ENCODE data around the gene AZU1.

Gene AZU1

DNA sequence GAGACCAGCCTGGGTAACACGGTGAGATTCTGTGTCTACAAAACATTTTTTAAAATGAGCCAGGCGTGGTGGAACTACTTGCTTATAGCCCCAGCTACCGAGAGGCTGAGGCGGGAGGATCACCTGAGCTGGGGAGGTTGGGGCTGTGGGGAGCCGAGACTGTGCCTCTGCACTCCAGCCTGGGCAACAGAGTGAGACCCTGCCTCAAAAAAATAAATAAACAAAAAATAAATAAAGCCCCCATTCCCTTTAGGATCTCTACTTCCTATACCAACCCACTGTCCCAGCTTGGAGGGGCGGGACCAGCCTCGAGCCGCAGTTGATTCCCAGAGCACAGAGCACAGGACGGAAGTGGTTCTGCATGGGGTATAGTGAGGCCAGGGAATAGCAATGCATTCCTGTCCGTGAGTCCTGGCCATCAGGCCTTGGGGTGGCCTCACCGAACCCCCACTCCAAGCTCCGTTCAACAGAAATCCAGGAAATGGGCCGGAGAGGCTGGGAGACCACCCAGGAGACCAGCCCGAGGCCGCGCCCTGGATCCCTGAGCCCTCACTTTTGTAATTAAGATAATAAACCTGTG lies 35.2 kb upstream of the AZU1 start:
- Mint-ChIP-seq H3K9me3 (no peaks in the 10 kb centered on the region), H3K27ac (no peak overlapping the region), H3K4me3 (no peak overlapping the region), H3K4me1 (peaks cover 2% of the 10 kb centered on the region), H3K27me3 (peaks cover 3% of the 10 kb centered on the region), H3K36me3 (no peaks in the 10 kb centered on the region)
- DNase-seq (ENCODE audit: low spot score in 2 of 2) (no peak), ATAC-seq (ENCODE audit: low read depth) (no peak)

DNA sequence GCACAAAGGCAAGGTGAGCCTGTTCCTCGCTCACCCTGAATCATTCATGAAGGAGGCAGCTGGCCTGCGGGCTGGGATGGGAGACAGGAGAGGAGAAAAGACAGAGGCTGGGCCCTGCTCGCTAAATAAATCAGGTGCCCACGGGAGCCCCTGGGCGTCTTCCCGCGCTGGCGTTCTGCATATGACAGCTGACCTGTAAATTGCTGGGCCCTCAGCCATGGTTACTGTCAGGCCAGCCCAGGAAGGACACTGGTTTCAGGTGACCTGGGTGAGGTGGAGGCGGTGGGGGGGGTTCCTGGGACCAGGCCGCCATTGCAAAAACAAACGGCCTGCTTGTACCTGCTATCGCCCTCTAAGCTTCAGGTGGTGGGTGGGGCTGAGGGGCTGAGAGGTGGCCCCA lies 33.8 kb upstream of the AZU1 start:
- H3K27ac Mint-ChIP-seq, result no peak overlapping the region
- peaks cover 3% of the 10 kb centered on the region for H3K27me3 Mint-ChIP-seq
- H3K4me1 Mint-ChIP-seq, result peaks cover 2% of the 10 kb centered on the region

DNA sequence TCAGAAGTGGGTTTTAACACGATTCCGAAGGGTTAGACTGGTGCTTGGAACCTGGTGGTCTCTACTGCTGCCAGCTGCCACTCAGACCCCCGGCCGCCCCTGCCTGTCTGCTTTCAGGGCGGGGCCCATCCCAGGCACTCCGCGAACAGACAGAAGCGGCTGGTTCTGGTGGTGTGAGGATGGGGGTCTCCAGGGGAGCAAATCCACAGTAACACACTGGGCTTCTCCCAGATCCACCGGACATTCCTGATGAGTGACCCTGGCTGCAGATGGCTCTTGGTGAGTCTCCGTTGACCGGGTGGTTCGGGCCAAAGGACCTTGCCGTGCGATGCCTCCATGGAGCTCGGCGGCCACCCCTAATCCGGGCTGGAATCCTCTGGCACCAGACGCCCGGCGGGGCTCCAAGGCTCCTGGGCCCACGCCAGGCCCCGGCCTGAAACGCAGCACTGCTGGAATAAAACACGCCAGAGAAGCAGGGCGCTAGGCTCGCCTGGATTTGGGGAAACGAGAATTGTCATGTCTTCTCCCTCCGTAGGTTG lies 32.5 kb upstream of the AZU1 start:
- no peak for DNase-seq (ENCODE audit: low spot score in 2 of 2)
- Mint-ChIP-seq H3K4me3 (no peak overlapping the region), H3K27ac (no peak overlapping the region), H3K27me3 (no peaks in the 10 kb centered on the region), H3K4me1 (peaks cover 12% of the 10 kb centered on the region), H3K36me3 (peaks cover 6% of the 10 kb centered on the region), H3K9me3 (no peaks in the 10 kb centered on the region)
- ATAC-seq (ENCODE audit: low read depth), result no peak

More for the DNA sequence above, 33.8 kb upstream of the AZU1 start:
- no peak for DNase-seq (ENCODE audit: low spot score in 2 of 2)
- H3K4me3 Mint-ChIP-seq, result no peak overlapping the region
- H3K9me3 Mint-ChIP-seq, result no peaks in the 10 kb centered on the region
- ATAC-seq (ENCODE audit: low read depth), result no peak
- H3K36me3 Mint-ChIP-seq, result peaks cover 2% of the 10 kb centered on the region

DNA sequence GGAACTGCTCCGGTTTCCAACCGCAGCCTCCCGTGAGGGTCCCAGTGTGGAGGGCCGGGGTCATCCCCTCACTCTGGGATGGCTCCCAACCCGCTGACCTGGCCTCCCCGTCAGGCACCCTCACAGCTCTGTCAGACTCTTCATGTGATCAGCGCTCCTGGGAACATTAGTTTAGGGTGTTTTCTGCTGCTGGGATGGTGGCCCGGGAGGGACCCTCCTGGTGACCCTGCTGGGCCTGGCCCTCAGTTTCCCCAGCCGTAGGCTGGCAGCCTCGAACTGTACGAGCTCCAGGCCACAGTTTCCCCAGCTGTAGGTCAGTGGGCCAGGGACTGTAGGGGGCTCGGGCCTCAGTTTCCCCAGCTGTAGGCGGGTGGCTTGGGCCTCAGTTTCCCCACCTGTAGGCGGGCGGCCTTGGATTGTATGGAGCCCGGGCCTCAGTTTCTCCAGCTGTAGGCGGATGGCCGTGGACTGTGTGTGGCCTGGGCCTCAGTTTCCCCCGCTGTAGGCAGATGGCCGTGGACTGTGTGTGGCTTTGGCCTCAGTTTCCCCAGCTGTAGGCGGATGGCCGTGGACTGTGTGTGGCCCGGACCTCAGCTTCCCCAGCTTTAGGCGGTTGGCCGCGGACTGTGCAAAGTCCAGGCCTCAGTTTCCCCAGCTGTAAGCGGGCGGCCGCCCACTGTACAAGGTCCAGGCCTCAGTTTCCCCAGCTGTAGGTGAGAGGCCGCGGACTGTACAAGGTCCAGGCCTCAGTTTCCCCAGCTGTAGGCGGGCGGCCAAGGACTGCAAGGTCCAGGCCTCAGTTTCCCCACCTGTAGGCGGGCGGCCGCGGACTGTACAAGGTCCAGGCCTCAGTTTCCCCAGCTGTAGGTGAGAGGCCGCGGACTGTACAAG lies 31.7 kb upstream of the AZU1 start:
- Mint-ChIP-seq H3K4me1 (peaks cover 17% of the 10 kb centered on the region), H3K27ac (no peak overlapping the region), H3K9me3 (no peaks in the 10 kb centered on the region), H3K27me3 (no peaks in the 10 kb centered on the region), H3K4me3 (peak overlapping the region; percentile 41), H3K36me3 (peaks cover 7% of the 10 kb centered on the region)
- DNase-seq (ENCODE audit: low spot score in 2 of 2), result no peak
- no peak for ATAC-seq (ENCODE audit: low read depth)

DNA sequence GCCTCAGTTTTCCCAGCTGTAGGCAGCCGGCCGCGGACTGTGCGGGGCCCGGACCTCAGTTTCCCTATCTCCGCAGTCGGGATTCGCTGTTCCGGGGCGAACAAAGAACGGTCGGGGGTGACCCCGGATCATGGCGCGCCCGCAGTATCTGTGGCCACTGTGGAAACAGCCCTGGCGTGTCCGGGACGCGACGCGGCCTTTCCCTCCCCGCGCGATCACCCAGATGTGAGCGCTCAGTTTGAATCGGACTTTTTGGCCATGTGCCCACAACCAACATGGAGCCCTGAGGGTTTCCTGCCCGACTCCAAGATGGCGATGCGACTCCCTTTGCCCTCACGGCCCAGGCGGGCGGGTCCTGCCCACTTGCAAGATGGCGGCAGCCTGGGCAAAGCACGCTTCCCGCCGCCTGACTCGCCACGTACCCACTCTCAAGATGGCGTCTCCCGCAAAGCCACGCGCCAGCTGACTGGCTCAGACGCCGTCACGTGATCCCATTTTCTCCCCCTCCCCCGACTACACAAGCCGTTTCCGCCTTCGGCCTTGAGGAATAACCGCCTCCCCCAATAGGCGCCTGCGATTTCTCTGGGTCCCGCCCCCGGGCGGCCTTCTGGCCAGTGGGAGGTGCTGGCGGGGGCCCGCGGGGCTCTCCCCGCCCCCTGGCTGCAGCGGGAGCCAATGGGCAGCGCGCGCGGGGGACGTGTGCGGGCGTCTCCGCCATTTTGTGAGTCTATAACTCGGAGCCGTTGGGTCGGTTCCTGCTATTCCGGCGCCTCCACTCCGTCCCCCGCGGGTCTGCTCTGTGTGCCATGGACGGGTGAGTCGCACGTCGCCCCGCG lies 30.7 kb upstream of the AZU1 start, which contains the start of gene PTBP1:
TSS of gene PTBP1 (plus strand) at position 761 of the 836 bp plus-strand sequence. CDS start at position 807, 46 bp downstream.
- Mint-ChIP-seq H3K27me3 (no peaks in the 10 kb centered on the region), H3K4me1 (peaks cover 20% of the 10 kb centered on the region), H3K9me3 (no peaks in the 10 kb centered on the region), H3K4me3 (peak within 1 kb of the TSS; percentile 92), H3K36me3 (peaks cover 8% of the 10 kb centered on the region), H3K27ac (peak within 1 kb of the TSS; percentile 86)
- DNase-seq (ENCODE audit: low spot score in 2 of 2) (peak; percentile 95 to 98), ATAC-seq (ENCODE audit: low read depth) (peak; percentile 82)

DNA sequence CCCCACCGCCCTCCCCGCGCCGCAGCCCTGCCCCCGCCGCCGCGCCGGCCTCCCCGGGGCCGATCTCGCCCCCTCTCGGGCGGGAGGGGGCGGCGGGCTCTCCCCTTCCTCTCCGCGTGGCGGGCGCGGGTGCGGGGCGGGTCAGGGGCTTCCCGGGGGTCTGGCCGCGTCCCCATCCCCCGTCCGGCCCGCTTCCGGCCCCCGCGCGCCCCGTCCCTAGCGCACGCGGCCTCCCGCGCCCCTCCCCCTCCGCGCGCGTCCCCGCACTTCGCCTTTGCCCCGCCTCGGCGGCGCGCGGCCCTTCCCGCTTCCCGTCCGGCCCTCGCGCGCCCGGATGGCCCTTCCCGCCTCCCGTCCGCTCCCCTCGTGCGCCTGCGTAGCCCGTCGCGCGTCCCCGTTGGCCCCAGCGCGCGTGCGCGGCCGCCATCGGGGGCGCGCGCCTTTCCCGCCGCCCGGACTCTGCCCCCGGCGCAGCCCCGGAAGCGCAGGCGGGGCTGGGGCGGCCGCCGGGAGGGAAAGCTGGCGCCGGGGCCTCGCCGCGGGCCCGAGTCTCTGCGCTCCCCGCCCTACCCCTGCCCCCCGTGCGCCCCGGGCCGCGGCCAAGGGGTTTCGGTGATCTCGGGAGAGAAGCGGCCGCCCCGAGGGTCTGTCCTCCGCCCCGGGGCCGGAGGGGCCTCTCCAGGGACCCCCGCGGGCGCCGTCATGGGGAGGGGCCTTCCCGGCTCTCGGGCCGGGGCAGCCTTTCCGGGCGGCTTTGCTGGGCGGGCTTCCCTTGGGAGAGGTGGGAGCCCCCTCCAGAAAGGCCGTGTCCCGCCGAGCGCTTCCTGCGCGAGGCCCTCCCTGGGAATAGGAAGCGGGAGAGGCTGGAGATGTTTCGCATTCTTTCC lies 29.9 kb upstream of the AZU1 start:
- Mint-ChIP-seq H3K27ac (peak overlapping the region; percentile 86), H3K27me3 (no peaks in the 10 kb centered on the region), H3K9me3 (no peaks in the 10 kb centered on the region), H3K4me3 (peak overlapping the region; percentile 90), H3K4me1 (peaks cover 24% of the 10 kb centered on the region), H3K36me3 (peaks cover 9% of the 10 kb centered on the region)
- peak; percentile 79 to 84 for DNase-seq (ENCODE audit: low spot score in 2 of 2)
- ATAC-seq (ENCODE audit: low read depth), result peak; percentile 20

DNA sequence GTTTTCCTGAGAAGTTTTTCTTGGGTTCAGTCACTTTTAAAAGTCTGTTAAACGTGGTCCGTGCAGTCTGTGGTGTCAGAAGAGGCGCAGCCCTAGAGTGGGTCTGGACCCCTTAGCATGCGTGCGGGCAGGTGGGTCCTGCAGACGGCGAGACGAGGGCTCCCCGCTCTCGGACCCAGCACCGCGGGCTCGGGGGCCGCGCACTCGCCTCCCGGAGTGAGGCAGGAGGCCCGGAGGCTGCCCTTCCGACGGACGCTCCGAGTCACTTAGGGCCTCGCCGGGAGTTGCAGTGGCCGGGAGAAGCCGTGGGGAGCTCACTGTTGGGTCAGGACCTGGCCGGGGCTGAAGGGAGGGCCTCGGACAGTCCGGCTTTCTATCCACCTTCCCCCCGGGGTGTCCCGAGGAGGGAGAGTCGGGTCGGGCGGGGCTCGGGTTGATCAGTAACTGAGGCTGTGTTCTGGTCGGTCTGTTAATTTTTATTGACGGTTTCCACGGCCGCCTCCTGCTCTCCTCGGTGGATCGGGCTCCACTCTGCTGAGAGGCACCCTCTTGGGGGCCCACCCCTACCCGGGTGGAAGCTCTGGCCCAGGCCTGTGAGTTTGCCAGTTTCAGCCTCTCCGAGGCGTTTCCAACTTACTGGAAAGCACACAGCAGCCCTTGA lies 29.1 kb upstream of the AZU1 start:
- no peaks in the 10 kb centered on the region for H3K9me3 Mint-ChIP-seq
- peaks cover 24% of the 10 kb centered on the region for H3K4me1 Mint-ChIP-seq
- H3K27ac Mint-ChIP-seq, result peak overlapping the region; percentile 86
- no peak for ATAC-seq (ENCODE audit: low read depth)
- peak; percentile 36 to 50 for DNase-seq (ENCODE audit: low spot score in 2 of 2)
- H3K36me3 Mint-ChIP-seq, result peaks cover 12% of the 10 kb centered on the region
- H3K4me3 Mint-ChIP-seq, result peak overlapping the region; percentile 90
- H3K27me3 Mint-ChIP-seq, result no peaks in the 10 kb centered on the region

DNA sequence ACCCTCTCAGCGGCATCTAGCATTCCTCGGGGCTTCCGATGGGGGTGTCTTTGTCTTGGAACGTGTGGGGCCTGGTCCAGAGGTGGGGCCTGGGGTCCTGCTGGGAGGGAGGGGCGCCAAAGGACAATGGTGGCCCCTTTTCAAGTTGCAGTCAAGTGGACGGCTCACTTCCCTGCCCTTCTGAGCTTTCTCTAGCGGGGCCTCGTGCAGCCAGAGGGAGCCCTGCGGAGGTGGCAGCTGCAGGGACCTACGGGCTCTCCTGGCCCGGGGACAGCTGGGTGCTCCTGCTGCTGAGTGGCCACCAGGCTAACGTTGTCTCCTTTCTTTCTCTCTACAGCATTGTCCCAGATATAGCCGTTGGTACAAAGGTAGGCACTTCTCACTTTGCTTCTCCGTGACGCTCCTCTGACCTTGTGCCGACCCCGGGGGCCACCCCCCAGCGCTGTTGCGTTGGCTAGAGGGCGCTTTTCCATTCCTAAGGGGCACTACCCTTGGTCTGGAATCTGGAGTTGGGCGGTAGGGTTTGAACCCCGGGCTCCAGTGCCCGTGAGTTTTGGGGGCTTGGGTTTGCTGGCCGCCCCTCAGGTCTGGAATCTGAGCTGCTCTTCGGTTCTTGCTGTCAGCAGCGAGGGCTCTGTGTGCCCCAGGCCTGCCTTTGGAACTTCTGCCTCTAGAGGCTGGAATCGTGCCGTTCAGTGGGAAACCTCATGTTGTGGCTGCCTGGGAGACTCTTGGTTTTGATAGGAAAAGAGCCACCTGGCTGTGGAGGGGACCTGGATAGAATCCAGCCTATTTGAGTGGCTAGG lies 28.4 kb upstream of the AZU1 start:
- DNase-seq (ENCODE audit: low spot score in 2 of 2) (no peak), ATAC-seq (ENCODE audit: low read depth) (no peak)
- H3K27me3 Mint-ChIP-seq, result no peaks in the 10 kb centered on the region
- peaks cover 12% of the 10 kb centered on the region for H3K36me3 Mint-ChIP-seq
- peak overlapping the region; percentile 86 for H3K27ac Mint-ChIP-seq
- H3K9me3 Mint-ChIP-seq, result no peaks in the 10 kb centered on the region
- peak overlapping the region; percentile 90 for H3K4me3 Mint-ChIP-seq
- peaks cover 24% of the 10 kb centered on the region for H3K4me1 Mint-ChIP-seq

DNA sequence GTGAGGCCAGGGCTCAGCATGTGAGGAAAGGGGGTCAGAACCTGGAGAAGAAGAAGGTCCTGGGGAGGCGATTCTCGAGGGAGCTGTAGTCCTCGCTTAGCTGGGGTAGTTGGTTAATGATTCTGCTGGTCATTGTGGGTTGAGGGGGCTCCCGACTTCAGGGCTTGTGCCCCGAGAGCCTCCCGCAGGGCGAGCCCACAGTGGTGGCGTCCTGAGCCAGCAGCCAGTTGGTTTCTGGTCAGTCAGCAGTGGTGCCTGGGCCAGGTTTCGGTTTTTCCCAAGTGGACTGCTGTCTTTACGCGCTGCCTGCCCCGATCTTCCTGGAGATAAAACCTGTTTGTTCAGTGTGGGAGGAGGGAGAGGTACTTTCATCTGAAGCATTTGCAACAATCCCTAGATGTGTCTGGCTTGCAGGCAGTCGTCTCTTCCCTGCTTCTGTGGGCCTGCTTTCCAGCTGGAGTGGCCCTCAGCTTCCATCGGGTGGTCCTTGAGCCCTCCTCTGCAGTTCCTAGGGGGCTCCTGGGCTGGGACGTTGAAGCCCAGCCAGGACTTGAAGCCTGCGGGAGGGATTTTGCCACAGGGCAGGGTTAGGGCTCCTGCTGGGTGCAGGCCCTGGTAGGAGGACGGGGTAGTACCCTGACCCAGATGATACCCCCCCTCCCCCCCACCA lies 27.1 kb upstream of the AZU1 start:
- H3K9me3 Mint-ChIP-seq, result no peaks in the 10 kb centered on the region
- H3K27me3 Mint-ChIP-seq, result no peaks in the 10 kb centered on the region
- ATAC-seq (ENCODE audit: low read depth) (no peak), DNase-seq (ENCODE audit: low spot score in 2 of 2) (no peak)
- peaks cover 14% of the 10 kb centered on the region for H3K36me3 Mint-ChIP-seq
- peak overlapping the region; percentile 55 for H3K4me3 Mint-ChIP-seq
- peak overlapping the region; percentile 86 for H3K27ac Mint-ChIP-seq
- H3K4me1 Mint-ChIP-seq, result peaks cover 24% of the 10 kb centered on the region

DNA sequence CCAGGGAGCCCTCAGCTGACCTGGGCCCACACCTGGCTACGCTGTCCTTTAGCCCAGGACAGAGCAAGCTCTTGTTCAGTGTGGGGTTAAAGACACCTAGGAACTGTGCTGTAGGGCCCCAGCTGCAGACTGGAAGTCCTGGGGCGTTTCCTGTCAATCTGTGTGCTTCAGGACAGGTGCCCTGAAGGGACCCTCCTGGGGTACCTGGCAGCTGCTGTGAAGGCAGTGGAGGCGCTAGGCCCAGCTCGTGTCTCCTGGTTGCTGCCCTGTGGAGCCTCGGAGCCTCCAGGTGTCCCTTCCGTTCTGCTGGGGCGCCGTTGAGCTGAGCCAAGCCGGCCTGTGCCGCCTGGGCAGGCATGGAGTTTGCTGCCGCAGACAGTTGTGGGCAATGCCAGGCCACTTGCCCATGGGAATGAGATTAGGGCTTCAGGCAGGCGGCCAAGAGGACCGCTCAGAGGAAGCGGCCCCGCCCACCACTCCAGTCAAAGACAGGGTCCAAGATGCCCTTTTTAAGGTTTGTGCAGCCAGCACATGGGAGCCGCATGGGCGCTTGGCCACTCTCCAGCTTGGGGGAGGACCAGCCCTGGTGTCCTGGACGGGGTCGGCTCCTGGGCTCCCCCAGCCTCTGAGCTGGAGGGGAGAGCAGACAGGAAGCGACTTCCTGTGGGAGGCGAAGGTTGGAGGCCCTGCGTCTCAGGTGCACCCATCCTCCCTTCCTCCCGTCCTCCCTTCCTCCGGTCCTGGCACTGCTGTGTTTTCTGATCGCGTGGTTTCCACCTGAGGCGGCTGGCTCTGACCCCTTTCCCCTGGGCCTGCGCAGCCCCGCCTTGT lies 26.4 kb upstream of the AZU1 start:
- no peak for ATAC-seq (ENCODE audit: low read depth)
- H3K27ac Mint-ChIP-seq, result peak overlapping the region; percentile 62

DNA sequence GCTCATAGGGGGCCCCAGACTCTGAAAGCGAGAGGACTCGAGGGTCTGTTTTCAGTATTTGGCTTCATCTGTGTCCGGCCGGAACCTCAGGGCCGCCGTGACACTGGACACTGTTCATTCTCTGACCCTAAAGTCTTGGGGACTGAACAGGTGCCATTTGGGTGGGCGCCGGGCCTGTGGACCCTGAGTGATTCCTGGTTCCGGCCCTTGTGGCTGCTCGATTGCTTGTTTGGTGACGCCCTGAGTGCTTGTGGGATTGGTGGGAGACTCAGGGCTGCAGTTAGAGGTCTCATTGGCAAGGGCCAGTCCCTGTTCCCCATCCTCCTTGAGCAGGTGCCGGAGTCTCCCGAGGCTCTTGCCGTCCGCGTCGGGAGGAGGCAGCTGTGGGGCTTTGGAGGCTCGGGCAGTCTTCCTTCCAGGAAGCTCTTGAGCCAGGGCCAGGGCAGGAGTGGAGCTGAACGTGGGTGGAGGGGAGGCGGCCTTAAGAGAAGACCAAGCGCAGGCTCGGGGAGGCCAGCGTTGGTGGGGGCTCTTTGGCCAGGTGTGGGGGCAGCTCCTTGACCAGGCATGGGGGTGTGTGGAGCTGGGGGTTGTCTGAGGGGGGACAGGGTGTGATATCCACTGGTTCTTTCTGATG lies 25.7 kb upstream of the AZU1 start:
- no peaks in the 10 kb centered on the region for H3K9me3 Mint-ChIP-seq
- peaks cover 17% of the 10 kb centered on the region for H3K36me3 Mint-ChIP-seq
- peaks cover 22% of the 10 kb centered on the region for H3K4me1 Mint-ChIP-seq
- peak overlapping the region; percentile 62 for H3K27ac Mint-ChIP-seq
- no peak for DNase-seq (ENCODE audit: low spot score in 2 of 2)
- H3K4me3 Mint-ChIP-seq, result no peak overlapping the region
- no peak for ATAC-seq (ENCODE audit: low read depth)
- H3K27me3 Mint-ChIP-seq, result no peaks in the 10 kb centered on the region

More for the DNA sequence above, 26.4 kb upstream of the AZU1 start:
- peaks cover 24% of the 10 kb centered on the region for H3K4me1 Mint-ChIP-seq
- DNase-seq (ENCODE audit: low spot score in 2 of 2), result no peak
- H3K27me3 Mint-ChIP-seq, result no peaks in the 10 kb centered on the region
- H3K4me3 Mint-ChIP-seq, result peak overlapping the region; percentile 24
- peaks cover 14% of the 10 kb centered on the region for H3K36me3 Mint-ChIP-seq
- no peaks in the 10 kb centered on the region for H3K9me3 Mint-ChIP-seq

Data from memory B cell (primary cell).